Stomach (tissue), 19 donors: Measurements from ENCODE around the gene SLC10A4. TPM values are rescaled to one million over a fixed set of nuclear protein-coding genes. Genes with fewer than 3 reads are reported as not detected.
"Not testable (repeated sequence)": the region's sequence is repeated elsewhere in the genome, so short reads cannot be mapped to it uniquely, and the experiment has no call there.

Source experiments
- DNase-seq, 2 donors: peaks; one replicate each; pipeline versions ENCODE4 v3.0.0 to v3.0.0-alpha.2; 2013 to 2019
- H3K27ac ChIP-seq, 5 donors: fragments of 200-600 bp in 4 of 5; sonication (generic) in 4 of 5; one replicate each; pipeline ENCODE4 v1.5.1; 2013 to 2019; ENCODE audit warnings: mild to moderate bottlenecking in 1 of 5, moderate library complexity in 1 of 5
- H3K27me3 ChIP-seq, 3 donors: fragments of 200-600 bp; sonication (generic); one replicate each; pipeline ENCODE4 v1.5.1; 2017 to 2019; ENCODE audit warnings: mixed run types in 1 of 3
- H3K36me3 ChIP-seq, 4 donors: fragments of 200-600 bp; sonication (generic); 1 replicate in 3 of 4; 2 replicates in 1 of 4; pipeline ENCODE4 v1.5.1; 2016 to 2019
- H3K4me1 ChIP-seq, 4 donors: fragments of 200-600 bp; sonication (generic); one replicate each; pipeline ENCODE4 v1.5.1; 2016 to 2019
- H3K4me3 ChIP-seq, 4 donors: fragments of 200-600 bp; sonication (generic) in 3 of 4; one replicate each; pipeline ENCODE4 v1.5.1; 2016 to 2019; ENCODE audit warnings: mild to moderate bottlenecking in 1 of 4
- H3K9me3 ChIP-seq, 4 donors: fragments of 200-600 bp; sonication (generic); one replicate each; pipeline ENCODE4 v1.5.1; 2016 to 2019
- CTCF ChIP-seq, 7 experiments: fragments of 450-650 bp in 4 of 7; fragments of 200-600 bp in 3 of 7; sonication (generic) in 3 of 7; IDR thresholded peaks; one replicate each; pipeline ENCODE4 v1.5.1; 2016 to 2019; ENCODE audit warnings: antibody characterized with exemption in 7 of 7, control low read depth in 2 of 7, mild to moderate bottlenecking in 1 of 7
- EP300 ChIP-seq: sonication (generic); formaldehyde crosslinking; IDR thresholded peaks from one replicate; pipeline ENCODE4 v1.6.1; 2017; ENCODE audit warnings: antibody characterized with exemption
- POLR2A ChIP-seq, 4 donors: fragments of 450-650 bp; IDR thresholded peaks; one replicate each; pipeline ENCODE4 v1.6.1; 2016; ENCODE audit warnings: antibody characterized with exemption in 4 of 4, control low read depth in 2 of 4, mild to moderate bottlenecking in 1 of 4, moderate library complexity in 1 of 4
- POLR2AphosphoS5 ChIP-seq, 3 donors: sonication (generic); formaldehyde crosslinking; IDR thresholded peaks; one replicate each; pipeline ENCODE4 v1.6.1; 2016; ENCODE audit warnings: antibody characterized with exemption in 3 of 3
- WGBS, 5 donors: extraction: QIAGEN DNeasy Blood & Tissue Kit in 3 of 5; methylation state at CpG; one replicate each; pipeline versions ENCODE4 v1.1.5 to v1.1.7; 2013 to 2018; 5-methylcytosine and 5-hydroxymethylcytosine counted together
- intact Hi-C: fragments of 100-400 bp; cut with DNase I; formaldehyde crosslinking; loops from one replicate; pipeline ENCODE4 v1.15.1; 2023; ENCODE audit warnings: low total_unique reads
- long read RNA-seq, 10 donors: transcript quantifications; one replicate each; lab custom pipeline, GENCODE V29; 2026
- polyA plus RNA-seq, 3 donors: library from polyadenylated mRNA; stranded (reverse); fragments of 200-250 nt; gene quantifications; one replicate each; pipeline ENCODE4 v1.2.3, GENCODE V29; 2013
- total RNA-seq, 5 donors: library from RNA; depleted of rRNA; stranded (reverse); fragments of >200 nt; gene quantifications; one replicate each; pipeline versions ENCODE4 v1.1.0 to v1.2.3, GENCODE V29; 2014 to 2016
- donor health status: healthy with polysubstance abuse.
- donor health status: Bipolar disorder and iron deficiency.
- donor health status: healthy.

SLC10A4 gene
- 1 to 10 TPM in 1 of 5 donors, under 1 TPM in 1, not detected in 3; 0.73 to 1.7 TPM for total RNA-seq
- under 1 TPM in 1 of 3 donors, not detected in 2; 0.38 TPM for polyA plus RNA-seq
- long read RNA-seq, donor 1, partial matches to known transcripts = 0 of 1 reads
- long read RNA-seq, donor 1, other reads (novel, unspliced or antisense) = 0 of 1 reads
- long read RNA-seq, donor 2, partial matches to known transcripts = 0 of 2 reads
- long read RNA-seq, donor 2, other reads (novel, unspliced or antisense) = 0 of 2 reads
- long read RNA-seq, donor 3, partial matches to known transcripts = 0 of 1 reads
- long read RNA-seq, donor 3, other reads (novel, unspliced or antisense) = 0 of 1 reads
- long read RNA-seq, donor 4 = 0 reads
- long read RNA-seq, donor 5, transcript SLC10A4-201 (3 exons, 1,790 nt) = major isoform, 5 of 5 reads
- long read RNA-seq, donor 5, partial matches to known transcripts = 0 of 5 reads
- long read RNA-seq, donor 5, other reads (novel, unspliced or antisense) = 0 of 5 reads
- long read RNA-seq, donor 6 = 0 reads
- long read RNA-seq, donor 7, transcript SLC10A4-201 (3 exons, 1,790 nt) = major isoform, 6 of 6 reads
- long read RNA-seq, donor 7, partial matches to known transcripts = 0 of 6 reads
- long read RNA-seq, donor 7, other reads (novel, unspliced or antisense) = 0 of 6 reads
- long read RNA-seq, donor 8, partial matches to known transcripts = 0 of 1 reads
- long read RNA-seq, donor 8, other reads (novel, unspliced or antisense) = 0 of 1 reads
- long read RNA-seq, donor 9 = 0 reads
- long read RNA-seq, donor 10 = 0 reads

DNA sequence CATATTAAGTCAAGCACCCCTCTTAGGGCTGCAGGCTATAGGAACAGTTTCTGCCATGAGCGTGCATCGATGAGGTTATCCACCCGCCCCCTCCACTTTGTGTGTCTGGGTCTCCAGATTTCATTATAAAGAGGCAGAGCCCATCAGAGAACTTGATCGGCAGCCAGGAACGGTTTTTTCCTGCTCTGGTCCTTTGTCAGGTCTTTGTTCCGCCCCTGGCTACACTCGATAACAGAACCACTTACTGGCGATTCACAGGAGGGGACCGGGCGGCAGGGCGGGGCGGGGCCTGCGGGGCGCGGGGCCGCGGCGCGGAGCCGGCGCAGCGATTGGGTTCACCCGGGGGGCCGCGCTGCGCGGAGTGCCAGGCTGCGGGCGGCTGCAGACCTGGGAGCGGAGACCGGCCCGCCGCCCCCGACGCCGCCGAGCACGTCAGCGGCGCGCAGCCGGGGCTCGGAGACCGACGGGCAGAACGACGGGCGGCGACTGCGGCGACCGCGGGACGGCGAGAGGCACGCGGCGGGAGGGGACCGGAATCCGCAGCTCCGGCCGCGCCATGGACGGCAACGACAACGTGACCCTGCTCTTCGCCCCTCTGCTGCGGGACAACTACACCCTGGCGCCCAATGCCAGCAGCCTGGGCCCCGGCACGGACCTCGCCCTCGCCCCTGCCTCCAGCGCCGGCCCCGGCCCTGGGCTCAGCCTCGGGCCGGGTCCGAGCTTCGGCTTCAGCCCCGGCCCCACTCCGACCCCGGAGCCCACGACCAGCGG is at the start of gene SLC10A4:
Gene SLC10A4 (plus strand): TSS at position 338 of the 771 bp plus-strand sequence. CDS start 219 bp downstream, at position 557.
- intact Hi-C loops = no loop called here
- Histone ChIP-seq H3K36me3 (no peaks in the 10 kb centered on the region), H3K4me1 (peaks cover 9 to 19% (median 13%) of the 10 kb centered on the region in 4 donors), H3K9me3 (no peaks in the 10 kb centered on the region), H3K27me3 (peaks cover 0 to 78% (median 33%) of the 10 kb centered on the region in 3 donors), H3K27ac (no peak within 1 kb of the TSS), H3K4me3 (peak within 1 kb of the TSS; percentile 31 to 55 (median 43))
- 3 to 10% (median 3%) methylated on average over 26 to 85 of the region's 85 CpGs for WGBS, 5 donors
- no peak for TF ChIP-seq POLR2AphosphoS5 (IDR thresholded peaks at IDR 0.05)
- no peak for TF ChIP-seq CTCF (IDR thresholded peaks at IDR 0.05)
- TF ChIP-seq POLR2A (IDR thresholded peaks at IDR 0.05) = no peak
- no peak for TF ChIP-seq EP300
- peak in 1 of 2 donors; percentile 70 for DNase-seq

DNA sequence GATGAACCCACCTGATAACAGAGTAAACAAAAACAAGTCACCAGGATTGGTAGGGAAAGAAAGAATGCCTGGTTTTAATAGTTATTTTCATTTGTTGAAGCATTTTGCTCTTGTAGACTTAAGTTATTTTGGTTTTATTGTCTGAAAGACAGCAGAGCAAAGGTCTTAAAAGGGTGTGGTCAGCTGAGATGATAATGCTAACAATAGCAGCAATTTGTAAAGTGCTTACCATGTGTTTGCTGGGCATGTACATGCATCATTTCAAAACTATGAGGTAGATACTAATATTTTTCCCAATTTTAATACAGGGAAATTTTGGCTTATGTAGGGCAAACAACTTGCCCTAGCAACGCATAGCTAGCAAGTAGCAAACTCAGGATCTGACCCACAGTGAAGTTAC is 46.8 kb upstream of the SLC10A4 start:
- intact Hi-C loops = no loop called here
- no peak for TF ChIP-seq POLR2A (IDR thresholded peaks at IDR 0.05)
- TF ChIP-seq POLR2AphosphoS5 (IDR thresholded peaks at IDR 0.05) = no peak
- TF ChIP-seq CTCF (IDR thresholded peaks at IDR 0.05) = no peak
- no peak for TF ChIP-seq EP300
- no peak overlapping the region for H3K4me3 ChIP-seq
- DNase-seq = no peak
- H3K4me1 ChIP-seq = peaks cover 0 to 8% (median 3%) of the 10 kb centered on the region in 4 donors
- WGBS, 5 donors = 61 to 82% (median 79%) methylated on average over 1 of the region's 1 CpG
- H3K36me3 ChIP-seq = no peaks in the 10 kb centered on the region
- no peaks in the 10 kb centered on the region for H3K27me3 ChIP-seq
- H3K27ac ChIP-seq = no peak overlapping the region
- H3K9me3 ChIP-seq = no peaks in the 10 kb centered on the region

- Histone ChIP-seq H3K27me3 (no peaks in the 10 kb centered on the region), H3K9me3 (no peaks in the 10 kb centered on the region), H3K4me1 (no peaks in the 10 kb centered on the region), H3K27ac (no peak overlapping the region), H3K36me3 (no peaks in the 10 kb centered on the region), H3K4me3 (no peak overlapping the region)
- peak in 1 of 2 donors; percentile 34 for DNase-seq
- intact Hi-C loops = no loop called here
- no peak for TF ChIP-seq CTCF (IDR thresholded peaks at IDR 0.05)
- TF ChIP-seq POLR2A (IDR thresholded peaks at IDR 0.05) = no peak
- WGBS, 5 donors = 46 to 63% (median 54%) methylated on average over 2 of the region's 2 CpGs
Observed at GRCh38 chr4:48439988-48440387, 43.2 kb upstream of the SLC10A4 start.

DNA sequence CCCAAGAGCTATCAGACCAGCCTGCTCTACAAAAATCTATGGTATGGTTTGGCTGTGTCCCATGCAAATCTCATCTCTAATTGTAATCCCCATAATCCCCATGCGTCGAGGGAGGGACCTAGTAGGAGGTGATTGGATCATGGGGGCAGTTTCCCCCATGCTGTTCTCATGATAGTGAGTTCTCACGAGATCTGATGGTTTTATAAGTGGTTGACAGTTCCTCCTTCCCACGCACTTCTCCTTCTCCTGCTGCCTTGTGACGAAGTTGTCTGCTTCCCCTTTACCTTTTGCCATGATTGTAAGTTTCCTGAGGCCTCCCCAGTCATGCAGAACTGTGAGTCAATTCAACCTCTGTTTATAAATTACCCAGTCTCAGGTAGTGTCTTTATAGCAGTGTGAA is 42.2 kb upstream of the SLC10A4 start:
- H3K27me3 ChIP-seq, H3K4me3 ChIP-seq, H3K27ac ChIP-seq, H3K9me3 ChIP-seq, H3K4me1 ChIP-seq, H3K36me3 ChIP-seq, intact Hi-C loops, DNase-seq: not testable (repeated sequence)
- WGBS, 5 donors = 72 to 83% (median 78%) methylated on average over 5 of the region's 5 CpGs
